Aorta (tissue), 5 donors: Measurements from ENCODE around the gene SLC4A11. TPM values are rescaled to one million over a fixed set of nuclear protein-coding genes. Genes with fewer than 3 reads are reported as not detected.
"Not testable (repeated sequence)": the region's sequence is repeated elsewhere in the genome, so short reads cannot be mapped to it uniquely, and the experiment has no call there.

Experiments used
- ATAC-seq: fragments of 200-7000 bp; cut with Tn5 transposase; one replicate; pipeline ENCODE4 v1.9.1; 2022; ENCODE audit warnings: moderate library complexity; ENCODE audit not compliant: low FRiP score
- DNase-seq, 2 donors: peaks; one replicate each; pipeline ENCODE4 v3.0.0-alpha.2; 2020
- H3K27ac ChIP-seq, 2 donors: one replicate each; pipeline ENCODE4 v1.5.1; 2013; ENCODE audit warnings: low read length in 2 of 2, mild to moderate bottlenecking in 2 of 2, moderate library complexity in 2 of 2, control low read depth in 1 of 2, inconsistent platforms in 1 of 2, low read depth in 1 of 2
- H3K27me3 ChIP-seq, 2 donors: one replicate each; pipeline ENCODE4 v1.6.1; 2013; ENCODE audit warnings: control low read depth in 1 of 2, low read length in 1 of 2, mild to moderate bottlenecking in 1 of 2, moderate library complexity in 1 of 2; ENCODE audit not compliant: insufficient read depth in 2 of 2, control insufficient read depth in 1 of 2
- H3K36me3 ChIP-seq, 2 donors: one replicate each; pipeline ENCODE4 v1.6.1; 2013; ENCODE audit warnings: control low read depth in 1 of 2, low read length in 1 of 2, mild to moderate bottlenecking in 1 of 2; ENCODE audit not compliant: insufficient read depth in 2 of 2, control insufficient read depth in 1 of 2
- H3K4me1 ChIP-seq, 2 donors: one replicate each; pipeline ENCODE4 v1.6.1; 2013; ENCODE audit warnings: low read length in 2 of 2, control low read depth in 1 of 2, mild to moderate bottlenecking in 1 of 2, moderate library complexity in 1 of 2; ENCODE audit not compliant: insufficient read depth in 2 of 2, control insufficient read depth in 1 of 2
- H3K4me3 ChIP-seq, 2 donors: one replicate each; pipeline ENCODE4 v1.5.1; 2013; ENCODE audit warnings: low read length in 2 of 2, control low read depth in 1 of 2, mild to moderate bottlenecking in 1 of 2
- H3K9me3 ChIP-seq: one replicate; pipeline ENCODE4 v1.6.1; 2013; ENCODE audit warnings: mild to moderate bottlenecking, low read length; ENCODE audit not compliant: control insufficient read depth
- WGBS, 2 donors: extraction: QIAGEN DNeasy Blood & Tissue Kit; methylation state at CpG; one replicate each; pipeline ENCODE4 v1.1.7; 2013; 5-methylcytosine and 5-hydroxymethylcytosine counted together
- intact Hi-C, 2 donors: fragments of 100-400 bp; cut with DNase I; formaldehyde crosslinking; loops; one replicate each; pipeline versions ENCODE4 v1.14.2 to v1.15.0; 2022
- polyA plus RNA-seq, 2 donors: library from polyadenylated mRNA; stranded (reverse); fragments of 200-250 nt; gene quantifications; one replicate each; pipeline ENCODE4 v1.2.3, GENCODE V29; 2013
- total RNA-seq, 2 donors: library from RNA; stranded (reverse); fragmentation: NEBNext Ultra II Directional; extraction: Animal tissue kit (Norgen Biotek cat#: 25700); gene quantifications; one replicate each; pipeline ENCODE4 v1.2.1, GENCODE V29; 2021
- donor health status: healthy with polysubstance abuse.
- donor health status: Bipolar disorder and iron deficiency.
- donor health status: DM: no; HTN: no; CAD: no.
- donor health status: DM: no; HTN: no; CAD: no.
- donor health status: DM: yes; HTN: yes; CAD: no.

SLC4A11 gene
- total and polyA plus RNA-seq, 4 donors = 0.23 to 0.63 (median 0.29) TPM; not detected in 1

- WGBS, 2 donors = 90% methylated on average over 18 of the region's 18 CpGs
- Histone ChIP-seq H3K4me3 (no peak overlapping the region), H3K36me3 (peaks cover 0 to 3% of the 10 kb centered on the region in 2 donors), H3K9me3 (no peaks in the 10 kb centered on the region), H3K4me1 (no peaks in the 10 kb centered on the region), H3K27ac (no peak overlapping the region), H3K27me3 (no peaks in the 10 kb centered on the region)
- intact Hi-C loops = no loop called here
- DNase-seq (peak in 1 of 2 donors; percentile 50), ATAC-seq (no peak)
Observed at GRCh38 chr20:3192226-3193015, 46.6 kb downstream of the SLC4A11 start.

GRCh38 chr20:3190681-3191111, 48.3 kb downstream of the SLC4A11 start:
- H3K4me3 ChIP-seq = no peak overlapping the region
- no peaks in the 10 kb centered on the region for H3K27me3 ChIP-seq
- H3K9me3 ChIP-seq = no peaks in the 10 kb centered on the region
- ATAC-seq (no peak), DNase-seq (peak in 1 of 2 donors; percentile 71)
- intact Hi-C loops = no loop called here
- no peaks in the 10 kb centered on the region for H3K4me1 ChIP-seq
- whole genome bisulfite sequencing, 2 donors = 86 to 89% methylated on average over 14 of the region's 14 CpGs
- H3K36me3 ChIP-seq = peaks cover 0 to 3% of the 10 kb centered on the region in 2 donors
- H3K27ac ChIP-seq = no peak overlapping the region

GRCh38 chr20:3189561-3190131, 49.3 kb downstream of the SLC4A11 start:
- Histone ChIP-seq H3K27ac (no peak overlapping the region), H3K4me1 (no peaks in the 10 kb centered on the region), H3K4me3 (no peak overlapping the region), H3K9me3 (no peaks in the 10 kb centered on the region), H3K27me3 (no peaks in the 10 kb centered on the region), H3K36me3 (peaks cover 0 to 3% of the 10 kb centered on the region in 2 donors)
- WGBS, 2 donors = 75 to 83% methylated on average over 4 of the region's 4 CpGs
- ATAC-seq (no peak), DNase-seq (peak in 1 of 2 donors; percentile 14)
- intact Hi-C loops = no loop called here

- DNase-seq = peak in 1 of 2 donors; percentile 33
Observed at GRCh38 chr20:3188823-3189413, 50.1 kb downstream of the SLC4A11 start.

GRCh38 chr20:3187861-3188260, 51.1 kb downstream of the SLC4A11 start:
- peak in 1 of 2 donors; percentile 37 for DNase-seq
- H3K9me3 ChIP-seq, H3K36me3 ChIP-seq, H3K4me3 ChIP-seq, ATAC-seq, H3K27ac ChIP-seq, intact Hi-C loops, H3K27me3 ChIP-seq, H3K4me1 ChIP-seq: not testable (repeated sequence)
- 96 to 97% methylated on average over 9 of the region's 9 CpGs for WGBS, 2 donors

More at GRCh38 chr20:3188823-3189413, 50.1 kb downstream of the SLC4A11 start:
- intact Hi-C loops = no loop called here
- H3K27me3 ChIP-seq = no peaks in the 10 kb centered on the region
- no peak overlapping the region for H3K4me3 ChIP-seq
- H3K4me1 ChIP-seq = no peaks in the 10 kb centered on the region
- H3K9me3 ChIP-seq = no peaks in the 10 kb centered on the region
- no peak for ATAC-seq
- 74 to 78% methylated on average over 3 of the region's 3 CpGs for WGBS, 2 donors
- H3K27ac ChIP-seq = no peak overlapping the region
- H3K36me3 ChIP-seq = peaks cover 0 to 3% of the 10 kb centered on the region in 2 donors

- WGBS, 2 donors = 82 to 86% methylated on average over 3 of the region's 3 CpGs
Observed at GRCh38 chr20:3183896-3184612, 54.9 kb downstream of the SLC4A11 start.

GRCh38 chr20:3182429-3182828, 56.6 kb downstream of the SLC4A11 start:
- H3K27me3 ChIP-seq, H3K4me1 ChIP-seq, intact Hi-C loops, H3K4me3 ChIP-seq, H3K27ac ChIP-seq, H3K9me3 ChIP-seq, H3K36me3 ChIP-seq, ATAC-seq: not testable (repeated sequence)
- 94 to 97% methylated on average over 5 of the region's 5 CpGs for WGBS, 2 donors
- DNase-seq = peak in 1 of 2 donors; percentile 2

More at GRCh38 chr20:3183896-3184612, 54.9 kb downstream of the SLC4A11 start:
- no peaks in the 10 kb centered on the region for H3K9me3 ChIP-seq
- no peaks in the 10 kb centered on the region for H3K4me1 ChIP-seq
- H3K4me3 ChIP-seq = no peak overlapping the region
- H3K36me3 ChIP-seq = no peaks in the 10 kb centered on the region
- no peak for ATAC-seq
- H3K27me3 ChIP-seq = no peaks in the 10 kb centered on the region
- DNase-seq = no peak
- intact Hi-C loops = no loop called here
- no peak overlapping the region for H3K27ac ChIP-seq

GRCh38 chr20:3181270-3181669, 57.7 kb downstream of the SLC4A11 start:
- Histone ChIP-seq H3K9me3 (no peaks in the 10 kb centered on the region), H3K36me3 (no peaks in the 10 kb centered on the region), H3K27me3 (no peaks in the 10 kb centered on the region), H3K27ac (no peak overlapping the region), H3K4me3 (no peak overlapping the region), H3K4me1 (no peaks in the 10 kb centered on the region)
- ATAC-seq = no peak
- WGBS, 2 donors = 61 to 68% methylated on average over 5 of the region's 5 CpGs
- intact Hi-C loops = no loop called here
- no peak for DNase-seq
